ENCODE measurements around the gene VSIG10L2.

VSIG10L2 gene

DNA sequence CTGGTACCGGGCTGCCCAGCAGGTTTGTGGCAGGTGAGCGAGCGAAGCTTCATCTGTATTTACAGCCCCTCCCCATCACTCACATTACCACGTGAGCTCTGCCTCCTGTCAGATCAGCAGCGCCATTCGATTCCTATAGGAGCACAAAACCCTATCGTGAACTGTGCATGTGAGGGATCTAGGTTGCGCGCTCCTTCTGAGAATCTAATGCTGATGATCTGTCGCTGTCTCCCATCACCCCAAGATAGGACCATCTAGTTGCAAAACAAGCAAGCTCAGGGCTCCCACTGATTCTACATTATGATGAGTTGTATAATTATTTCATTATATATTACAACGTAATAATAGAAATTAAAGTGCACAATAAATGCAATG lies 15.8 kb upstream of the VSIG10L2 start:
- no peak for DNase-seq

DNA sequence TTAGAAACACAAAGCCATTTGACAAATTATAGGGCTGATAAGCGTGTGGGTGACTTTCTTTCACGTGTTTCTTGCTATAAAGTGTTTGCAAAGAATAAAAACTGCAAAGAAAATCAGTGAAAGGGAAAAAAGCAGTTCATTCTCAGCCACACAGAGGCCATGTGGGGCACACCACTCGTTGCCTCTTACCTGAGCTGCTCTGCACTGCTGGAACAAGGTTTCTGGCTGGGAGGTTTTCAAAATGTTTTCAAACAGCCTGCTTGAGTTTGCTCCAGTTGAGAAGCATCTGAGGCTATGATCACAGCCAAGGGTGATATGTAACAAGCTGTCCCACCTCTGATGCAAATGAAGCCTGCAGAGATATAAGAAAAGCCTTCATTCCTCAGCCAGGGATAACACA lies 14.7 kb upstream of the VSIG10L2 start:
- DNase-seq: no peak

DNA sequence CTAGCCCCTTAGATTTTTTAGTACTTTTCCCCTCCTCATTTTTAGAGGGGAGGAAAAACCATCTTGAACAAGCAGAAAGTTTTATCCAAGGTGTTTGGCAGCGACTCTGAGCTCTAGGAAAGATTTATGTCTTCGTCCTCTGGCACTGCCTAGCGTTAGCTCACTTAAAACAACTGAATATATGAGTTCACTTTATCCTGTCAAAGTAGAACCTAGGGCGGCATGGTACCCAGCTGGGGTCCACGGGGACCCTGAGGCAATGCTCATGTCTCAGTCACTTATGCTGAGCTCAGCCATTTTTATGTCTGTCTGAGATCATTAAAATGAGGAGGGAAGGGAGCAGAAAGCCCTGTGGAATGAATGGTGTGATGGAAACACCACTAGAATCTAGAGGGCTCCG lies 14.2 kb upstream of the VSIG10L2 start:
- DNase-seq: no peak

GRCh38 chr11:125932301-125932700 lies 13.5 kb upstream of the VSIG10L2 start:
- DNase-seq: no peak

DNA sequence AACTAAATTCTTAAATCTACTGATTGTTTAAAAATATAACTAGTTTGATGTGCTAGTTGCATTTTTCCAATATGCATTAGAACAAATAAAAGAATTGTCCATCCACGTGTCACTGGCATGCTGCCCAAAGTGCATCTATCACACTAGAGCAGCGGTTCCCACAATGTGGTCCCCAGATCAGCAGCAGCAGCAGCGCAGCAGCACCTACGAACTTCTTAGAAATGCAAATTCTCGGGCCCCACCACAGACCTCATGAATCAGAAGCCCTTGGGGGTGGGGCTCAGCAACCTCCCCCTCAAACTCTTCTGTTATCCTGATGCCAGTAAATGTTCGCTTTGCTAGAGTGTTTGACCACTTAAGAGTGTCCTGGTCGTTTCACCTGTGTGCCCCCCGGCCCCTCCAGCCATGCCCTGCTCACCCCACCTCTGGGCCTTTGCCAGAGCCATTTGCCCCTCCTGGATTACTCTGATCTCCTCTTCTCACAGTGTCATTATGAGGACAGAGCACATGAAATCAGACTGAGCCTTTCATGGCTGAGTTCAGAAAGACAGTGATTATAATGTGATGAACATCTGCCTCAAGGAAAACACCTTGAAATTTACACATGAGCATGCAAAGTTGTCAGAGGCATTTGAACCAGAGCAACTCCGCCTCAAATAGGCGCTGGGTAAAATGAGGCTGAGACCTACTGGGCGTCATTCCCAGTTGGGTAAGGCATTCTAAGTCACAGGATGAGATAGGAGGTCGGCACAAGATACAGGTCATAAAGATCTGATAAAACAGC lies 12.6 kb upstream of the VSIG10L2 start:
- no peak for DNase-seq

GRCh38 chr11:125934473-125934872 lies 11.4 kb upstream of the VSIG10L2 start:
- DNase-seq: no peak

- DNase-seq: no peak
Measured at GRCh38 chr11:125935056-125935455, 10.8 kb upstream of the VSIG10L2 start.

GRCh38 chr11:125935618-125936199 lies 10.1 kb upstream of the VSIG10L2 start:
- DNase-seq: no peak

DNA sequence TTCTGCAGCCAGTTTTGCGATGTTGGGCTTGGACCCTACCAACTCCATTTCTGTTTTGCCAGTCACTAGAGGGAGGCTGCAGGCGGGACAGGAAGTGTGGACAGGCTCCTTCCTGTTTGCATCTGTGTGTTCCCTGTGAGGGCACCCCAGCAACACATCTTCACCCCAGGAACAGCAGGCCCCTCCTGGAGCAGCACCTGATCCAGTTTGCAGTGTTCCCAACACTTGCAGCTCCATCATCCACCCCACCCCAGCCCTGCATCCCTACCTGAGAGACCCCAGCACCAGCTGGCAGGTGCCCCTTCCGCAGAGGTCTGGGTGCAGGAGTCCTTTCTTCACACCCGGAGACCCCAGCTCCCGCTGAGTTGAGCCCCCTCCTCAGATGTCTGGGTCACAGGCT lies 7.4 kb upstream of the VSIG10L2 start:
- DNase-seq: no peak

DNA sequence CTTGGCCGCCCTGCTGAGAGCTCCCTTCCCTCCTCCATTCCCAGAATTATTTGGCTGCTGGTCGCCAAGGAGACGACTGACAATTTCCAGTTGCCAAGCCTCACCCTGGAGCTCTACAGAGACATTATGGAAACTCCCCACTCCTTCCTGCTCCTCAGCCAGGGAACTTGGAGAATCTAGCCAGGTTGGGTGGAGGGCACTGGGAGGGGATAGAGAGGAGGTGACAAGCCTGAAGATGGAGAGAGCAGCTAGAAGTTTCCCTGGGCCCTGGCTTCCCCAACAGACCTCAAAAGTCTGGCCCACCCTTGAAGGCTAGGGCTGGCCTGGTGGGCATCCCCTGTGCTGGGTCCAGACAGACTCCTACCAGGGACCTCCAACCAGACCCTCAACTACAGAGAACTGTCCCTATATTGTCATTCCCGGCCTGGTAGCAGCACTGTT lies 6.7 kb upstream of the VSIG10L2 start:
- no peak for DNase-seq

DNA sequence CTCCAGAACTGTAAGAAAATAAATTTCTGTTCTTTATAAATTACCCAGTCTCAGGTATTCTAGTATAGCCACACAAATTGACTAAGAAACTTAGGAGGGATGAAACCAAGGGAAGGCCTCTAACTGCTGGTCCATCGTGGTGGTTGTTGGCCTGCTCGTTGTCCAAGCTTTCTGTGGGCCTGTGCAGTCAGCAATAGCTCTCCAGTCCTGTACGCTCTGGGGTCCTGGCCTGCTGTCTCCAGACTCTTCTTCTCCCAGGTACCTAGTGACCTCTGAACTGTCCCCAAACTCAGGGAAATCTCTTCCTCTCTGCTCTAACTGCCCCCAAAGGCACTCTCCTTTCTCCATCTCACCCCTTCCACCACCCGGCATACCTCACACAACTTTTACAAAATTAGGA lies 5.7 kb upstream of the VSIG10L2 start:
- no peak for DNase-seq

GRCh38 chr11:125941267-125941618 lies 4.6 kb upstream of the VSIG10L2 start:
- no peak for DNase-seq

DNA sequence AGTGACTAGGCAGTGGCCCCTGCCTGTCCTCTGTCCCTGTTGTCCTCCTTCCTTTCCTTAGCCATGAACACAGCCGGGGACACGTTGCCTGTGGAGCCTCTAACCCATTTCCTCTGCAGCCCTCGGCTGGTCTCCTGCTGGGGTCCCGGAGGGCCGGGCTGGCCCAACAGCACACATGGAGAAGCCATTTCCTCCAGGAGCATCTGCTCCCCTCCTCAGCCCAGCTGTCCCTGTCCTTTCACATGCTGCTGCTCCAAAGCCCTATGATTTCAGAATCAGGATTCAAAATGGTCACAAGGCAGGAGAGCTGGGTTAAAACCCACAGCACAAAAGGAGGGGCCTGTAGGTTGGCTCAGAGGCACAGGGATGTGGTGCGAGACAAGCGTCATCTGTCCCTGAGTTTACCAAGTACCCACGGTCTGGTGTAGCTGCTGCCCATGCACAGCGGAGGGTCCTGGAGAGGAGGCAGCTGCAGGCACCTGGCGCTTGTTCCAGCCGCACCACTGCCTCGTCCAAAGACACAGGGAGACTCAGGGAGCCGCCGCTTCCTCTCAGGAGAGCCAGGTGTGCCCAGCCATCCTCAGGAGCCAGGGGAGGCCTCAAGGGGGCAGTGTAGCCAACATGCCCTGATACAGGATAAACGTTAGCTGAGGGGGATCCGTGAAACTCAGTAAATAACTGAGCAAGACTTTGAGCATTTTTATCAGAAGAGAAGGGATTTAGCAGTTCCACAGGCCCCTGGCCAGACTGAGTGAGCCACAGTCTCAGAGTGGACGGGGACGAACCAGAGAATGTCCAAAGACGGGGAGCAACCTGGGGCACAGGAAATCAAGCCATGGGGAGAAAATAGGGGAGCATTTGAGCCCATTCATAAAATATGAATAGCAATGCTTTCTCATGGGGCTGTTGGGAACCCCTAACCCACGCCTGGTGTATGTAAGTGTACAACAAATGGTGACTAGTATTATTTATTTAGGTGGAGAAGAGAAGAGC lies 3.9 kb upstream of the VSIG10L2 start:
- peak; percentile 33 for DNase-seq

- no peak for DNase-seq
Measured at GRCh38 chr11:125942771-125943428, 2.9 kb upstream of the VSIG10L2 start.

DNA sequence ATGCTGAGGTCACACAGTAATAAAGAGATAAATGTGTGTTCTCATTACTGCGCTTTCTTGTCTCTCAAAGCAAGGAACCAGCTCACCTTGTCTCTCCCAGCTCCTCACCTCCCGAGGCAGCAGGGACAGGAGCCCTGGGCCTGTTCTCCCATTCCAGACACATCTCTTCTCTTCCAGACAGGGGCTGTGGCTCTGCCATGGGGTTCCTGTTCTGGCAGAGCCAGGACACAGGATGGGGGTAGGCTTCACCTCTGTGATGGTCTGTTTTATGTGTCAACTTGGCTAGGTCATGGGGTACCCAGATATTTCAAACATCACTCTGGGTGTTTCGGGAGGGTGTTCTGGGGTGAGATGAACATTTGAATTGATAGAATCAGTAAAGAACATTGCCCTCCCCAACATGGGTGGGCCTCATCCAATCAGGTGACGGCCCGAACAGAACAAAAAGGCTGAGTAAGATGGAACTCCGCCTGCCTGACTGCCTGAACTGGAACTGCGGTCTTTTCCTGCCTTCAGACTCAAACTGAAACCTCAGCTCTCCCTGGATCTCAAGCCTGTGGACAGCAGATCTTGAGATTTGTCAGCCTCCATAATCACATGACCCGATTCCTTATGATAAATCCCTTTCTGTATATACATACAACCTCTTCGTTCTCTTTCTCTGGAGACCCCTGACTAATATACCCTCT lies 2.0 kb upstream of the VSIG10L2 start:
- DNase-seq: no peak

GRCh38 chr11:125944350-125945010 lies 1.4 kb upstream of the VSIG10L2 start:
- DNase-seq: no peak

DNA sequence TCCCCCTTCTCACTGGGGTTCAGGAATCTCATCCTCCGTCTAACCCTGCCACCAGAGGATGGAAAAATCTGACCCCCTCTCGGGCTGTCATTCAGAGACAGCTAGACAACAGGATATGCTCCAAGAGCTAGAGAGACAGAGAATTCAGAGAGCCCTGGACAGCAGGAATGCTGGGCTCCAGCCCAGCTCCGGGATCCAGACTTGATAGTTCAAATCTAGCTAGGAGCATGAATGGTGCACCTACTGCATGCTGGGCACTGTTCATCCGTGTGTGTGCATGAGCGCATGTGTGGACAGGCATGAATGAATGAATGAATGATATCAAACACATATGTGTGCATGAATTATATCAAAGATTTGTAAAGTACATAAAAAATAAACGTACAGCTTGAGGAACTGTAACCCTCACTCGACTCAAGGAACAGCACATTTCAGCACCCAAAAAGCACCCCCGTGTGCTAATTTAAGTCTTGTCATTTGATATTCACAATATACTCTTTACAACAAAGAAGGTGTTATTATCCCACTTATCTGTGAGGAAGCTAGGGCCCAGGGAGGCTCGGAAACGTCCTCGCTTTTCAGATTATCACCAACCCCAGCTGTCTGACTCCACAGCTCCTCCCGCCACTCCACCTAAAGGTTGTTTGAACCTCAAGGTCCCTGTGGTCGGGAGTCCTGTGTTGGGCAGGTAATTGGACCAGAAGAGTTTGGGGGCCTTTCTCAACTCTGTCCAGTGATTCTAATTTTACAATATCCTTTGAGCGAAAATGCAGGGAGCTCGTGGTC lies 640 bp upstream of the VSIG10L2 start:
- no peak for DNase-seq

DNA sequence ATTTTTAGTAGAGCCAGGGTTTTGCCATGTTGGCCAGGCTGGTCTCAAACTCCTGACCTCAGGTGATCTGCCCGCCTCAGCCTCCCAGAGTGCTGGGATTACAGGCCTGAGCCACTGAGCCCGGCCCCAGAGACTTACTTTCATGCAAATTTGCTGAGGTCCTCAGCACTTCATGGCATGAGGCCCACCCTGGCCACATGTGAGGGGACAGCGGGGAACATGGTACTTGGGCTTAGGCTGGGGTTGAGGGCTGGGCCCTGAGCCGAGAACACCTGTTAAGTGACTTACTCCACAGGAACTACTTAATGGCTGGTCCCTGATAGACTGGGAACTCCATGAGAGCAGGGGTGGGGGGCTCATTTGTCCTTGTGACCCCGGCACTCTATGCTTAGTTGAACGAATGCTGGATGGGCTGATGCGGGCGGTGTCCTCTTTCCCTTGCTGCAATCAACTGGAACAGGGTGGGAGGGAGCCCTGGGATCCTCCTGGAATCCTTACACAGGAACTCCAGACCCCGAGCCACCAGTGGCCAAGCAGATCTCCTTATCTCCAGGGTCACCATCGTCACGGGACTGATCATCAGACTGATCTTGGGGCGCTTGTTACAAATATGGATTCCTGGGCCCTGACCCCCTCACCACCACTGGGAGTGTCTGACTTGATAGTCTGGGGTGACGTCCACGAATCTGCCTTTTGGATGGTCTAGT lies 1.0 kb downstream of the VSIG10L2 start:
- no peak for DNase-seq

- DNase-seq: no peak
Measured at GRCh38 chr11:125947419-125948277, 1.8 kb downstream of the VSIG10L2 start.

All from activated CD8-positive, alpha-beta memory T cell treated with anti-CD3 and anti-CD28 coated beads, Interleukin-2, amount 50 U/mL, for 4 hours (primary cell).